ENCODE results near the gene CYP2E1.
"Not testable (repeated sequence)": the region's sequence is repeated elsewhere in the genome, so short reads cannot be mapped to it uniquely, and the experiment has no call there.

Gene CYP2E1

DNA sequence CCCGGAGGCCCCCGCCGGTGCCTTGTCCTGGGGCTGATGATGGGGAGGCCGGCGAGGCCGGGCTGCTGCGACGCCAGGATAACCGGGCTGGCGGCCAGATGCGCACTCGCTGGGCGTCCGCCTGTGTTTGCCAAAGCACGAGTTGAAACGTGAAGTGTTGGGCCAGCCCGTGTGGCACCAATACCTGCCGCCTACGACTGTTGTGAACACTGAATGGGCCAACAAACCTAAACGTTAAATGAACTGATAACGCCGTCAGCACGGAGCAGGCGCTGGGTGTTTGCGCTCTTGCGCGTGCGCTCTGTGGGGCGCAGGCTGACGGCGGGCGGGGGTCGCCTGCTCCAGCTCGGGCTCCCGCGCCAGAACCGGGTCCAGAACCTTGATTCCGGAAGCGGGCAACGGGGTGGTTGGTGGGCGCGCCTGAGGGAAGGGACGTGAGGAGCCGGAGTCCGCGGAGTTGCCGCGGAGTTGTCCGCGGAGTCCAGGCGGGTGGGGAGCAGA is 658 bp downstream of the CYP2E1 start:
- Histone ChIP-seq H3K4me3 (peak overlapping the region in 6 of 7 experiments; percentile 5 to 39 (median 32)), H3K27ac (peak overlapping the region in 12 of 21 experiments; percentile 10 to 77 (median 38))

DNA sequence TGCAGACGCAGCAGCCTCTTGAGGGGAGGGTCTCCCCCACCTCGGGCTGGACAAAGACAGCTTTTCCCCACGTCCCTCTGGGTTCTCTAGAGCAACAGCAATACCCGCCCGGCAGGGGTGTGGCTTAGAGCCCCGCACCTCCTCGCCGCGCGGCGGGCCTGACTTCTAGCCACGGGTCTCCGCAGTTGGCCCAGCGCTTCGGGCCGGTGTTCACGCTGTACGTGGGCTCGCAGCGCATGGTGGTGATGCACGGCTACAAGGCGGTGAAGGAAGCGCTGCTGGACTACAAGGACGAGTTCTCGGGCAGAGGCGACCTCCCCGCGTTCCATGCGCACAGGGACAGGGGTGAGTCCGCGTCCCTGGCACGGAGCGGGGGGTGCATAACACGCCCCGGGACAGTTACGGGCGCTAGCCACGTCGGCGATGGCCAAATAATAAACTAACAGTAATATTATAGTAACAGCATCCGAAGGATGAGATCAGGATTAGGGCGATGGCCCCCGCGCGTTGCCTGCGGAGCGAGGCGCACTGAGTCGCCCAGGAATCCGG is 1.2 kb downstream of the CYP2E1 start:
- peak overlapping the region; percentile 5 to 39 (median 30) for H3K4me3 ChIP-seq
- peak overlapping the region in 13 of 21 experiments; percentile 10 to 77 (median 29) for H3K27ac ChIP-seq

- H3K4me3 ChIP-seq: peak overlapping the region in 6 of 7 experiments; percentile 19 to 39 (median 32)
- H3K27ac ChIP-seq: peak overlapping the region in 3 of 21 experiments; percentile 23 to 77 (median 35)
Observed at GRCh38 chr10:133528845-133529575, 1.8 kb downstream of the CYP2E1 start.

- Histone ChIP-seq H3K27ac (peak overlapping the region in 1 of 21 experiments; percentile 23), H3K4me3 (peak overlapping the region in 3 of 7 experiments; percentile 22 to 39 (median 35))
Observed at GRCh38 chr10:133529576-133529946, 2.4 kb downstream of the CYP2E1 start.

GRCh38 chr10:133530506-133530905 is 3.3 kb downstream of the CYP2E1 start:
- Histone ChIP-seq H3K4me3 (no peak overlapping the region), H3K27ac (no peak overlapping the region)

DNA sequence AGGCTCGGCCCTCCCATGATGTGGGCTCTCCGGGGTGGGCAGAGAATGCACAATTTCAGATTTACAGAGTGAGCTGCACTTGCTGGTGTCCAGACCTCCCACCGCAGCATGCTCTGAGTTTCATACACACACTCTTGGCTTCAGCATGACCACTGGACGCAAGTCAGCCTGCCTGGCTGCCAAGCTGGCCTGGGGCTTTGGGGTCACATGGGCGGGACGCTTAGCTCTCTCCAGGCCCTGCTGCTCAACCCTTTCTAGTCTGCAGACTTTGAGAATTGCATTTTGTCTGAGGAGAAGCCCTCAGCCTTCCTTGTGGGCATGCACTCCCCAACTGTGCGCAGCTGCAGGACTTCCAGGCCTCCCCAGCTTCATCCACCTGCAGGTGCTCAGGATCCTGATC is 5.7 kb downstream of the CYP2E1 start:
- H3K27ac ChIP-seq: no peak overlapping the region
- no peak overlapping the region for H3K4me3 ChIP-seq

GRCh38 chr10:133534417-133534816 is 7.3 kb downstream of the CYP2E1 start:
- H3K4me3 ChIP-seq: no peak overlapping the region
- H3K27ac ChIP-seq: no peak overlapping the region

DNA sequence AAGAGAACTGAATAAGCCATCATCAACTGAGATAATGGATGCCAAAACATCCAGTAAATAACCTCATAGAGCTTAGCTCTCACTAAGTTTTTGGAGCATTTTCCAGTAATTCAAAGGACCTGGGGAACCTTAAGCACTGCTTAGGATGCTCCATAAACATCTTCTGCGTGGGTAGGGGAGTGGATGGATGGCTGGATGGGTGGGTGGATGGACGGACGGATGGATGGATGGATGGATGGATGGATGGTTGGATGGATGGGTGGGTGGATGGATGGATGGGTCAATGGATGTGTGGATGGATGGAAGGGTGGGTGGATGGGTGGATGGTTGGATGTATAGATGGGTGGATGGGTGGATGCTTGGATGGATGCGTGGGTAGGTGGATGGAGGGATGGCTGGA is 9.0 kb downstream of the CYP2E1 start:
- no peak overlapping the region for H3K4me3 ChIP-seq
- H3K27ac ChIP-seq: no peak overlapping the region

- Histone ChIP-seq H3K4me3 (no peak overlapping the region), H3K27ac (no peak overlapping the region)
Observed at GRCh38 chr10:133537546-133538545, 10.7 kb downstream of the CYP2E1 start.

DNA sequence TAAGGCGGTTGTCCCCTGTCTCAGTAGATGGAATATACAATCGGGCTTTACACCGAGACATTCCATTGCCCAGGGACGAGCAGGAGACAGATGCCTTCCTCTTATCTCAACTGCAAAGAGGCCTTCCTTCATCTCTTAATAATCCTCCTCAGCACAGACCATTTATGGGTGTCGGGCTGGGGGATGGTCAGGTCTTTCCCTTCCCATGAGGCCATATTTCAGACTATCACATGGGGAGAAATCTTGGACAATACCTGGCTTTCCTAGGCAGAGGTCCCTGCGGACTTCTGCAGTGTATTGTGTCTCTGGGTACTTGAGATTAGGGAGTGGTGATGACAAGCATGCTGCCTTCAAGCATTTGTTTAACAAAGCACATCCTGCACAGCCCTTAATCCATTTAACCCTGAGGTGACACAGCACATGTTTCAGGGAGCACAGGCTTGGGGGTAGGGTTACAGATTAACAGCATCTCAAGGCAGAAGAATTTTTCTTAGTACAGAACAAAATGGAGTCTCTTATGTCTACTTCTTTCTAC is 14.3 kb downstream of the CYP2E1 start:
- not testable (repeated sequence) for H3K27ac ChIP-seq, H3K4me3 ChIP-seq

DNA sequence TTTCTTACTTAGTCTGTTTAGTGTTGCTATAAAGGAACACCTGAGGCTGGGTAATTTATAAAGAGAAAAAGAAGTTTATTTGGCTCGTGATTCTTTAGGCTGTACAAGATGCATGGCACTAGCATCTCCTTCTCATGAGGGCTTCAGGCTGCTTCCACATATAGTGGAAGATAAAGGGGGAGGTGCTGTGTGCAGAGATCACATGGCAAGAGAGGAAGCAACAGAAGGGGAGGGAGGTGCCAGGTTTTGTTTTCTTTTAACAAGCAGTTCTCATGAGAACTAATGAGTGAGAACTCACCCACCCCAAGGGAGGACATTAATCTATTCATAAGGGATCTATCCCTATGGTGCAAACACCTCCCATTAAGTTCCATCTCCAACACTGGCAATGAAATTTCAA is 17.3 kb downstream of the CYP2E1 start:
- Histone ChIP-seq H3K4me3 (no peak overlapping the region), H3K27ac (no peak overlapping the region)

DNA sequence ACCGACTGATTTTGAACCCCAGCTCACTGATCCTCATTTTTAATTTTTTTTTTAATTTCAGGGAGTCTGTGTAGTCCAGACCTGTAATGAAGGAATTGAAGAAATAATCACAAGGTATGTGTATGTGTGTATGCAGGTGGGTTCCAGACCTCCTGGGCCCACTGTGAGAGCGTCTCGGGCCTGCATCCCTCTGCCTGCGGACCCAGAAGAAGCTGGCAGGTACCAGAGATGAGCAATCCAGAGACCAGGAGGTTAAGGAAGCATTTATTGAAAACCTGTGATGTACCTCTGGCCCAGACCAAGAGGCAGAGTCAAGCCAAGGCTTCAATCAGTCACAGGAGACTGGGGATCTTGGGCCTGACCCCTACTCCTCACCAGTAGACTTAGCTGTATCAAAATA is 27.4 kb downstream of the CYP2E1 start:
- no peak overlapping the region for H3K4me3 ChIP-seq
- no peak overlapping the region for H3K27ac ChIP-seq

GRCh38 chr10:133555521-133555920 is 28.4 kb downstream of the CYP2E1 start:
- no peak overlapping the region for H3K4me3 ChIP-seq
- H3K27ac ChIP-seq: no peak overlapping the region

- Histone ChIP-seq H3K27ac (no peak overlapping the region), H3K4me3 (no peak overlapping the region)
Observed at GRCh38 chr10:133557381-133557780, 30.2 kb downstream of the CYP2E1 start.

DNA sequence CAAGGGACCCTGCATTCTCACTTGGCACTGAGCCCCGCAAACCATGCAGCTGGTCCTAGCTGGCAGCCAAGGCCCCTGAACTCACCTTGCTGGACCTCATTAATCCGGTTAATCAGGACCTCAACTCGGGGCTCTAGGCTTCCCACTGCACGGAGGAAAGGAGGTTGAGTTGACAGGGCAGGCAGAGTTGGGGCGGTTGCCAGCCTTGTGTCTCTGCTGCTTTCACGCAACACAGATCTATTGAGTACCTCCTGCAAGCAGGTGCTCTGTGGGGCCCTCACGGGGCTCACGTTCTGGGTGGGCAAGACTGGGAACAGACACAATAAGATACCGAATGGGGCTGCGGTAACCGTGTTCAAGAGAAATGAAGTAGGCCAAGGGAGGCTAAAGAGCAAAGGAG is 32.1 kb downstream of the CYP2E1 start:
- Histone ChIP-seq H3K4me3 (no peak overlapping the region), H3K27ac (no peak overlapping the region)

- Histone ChIP-seq H3K27ac (no peak overlapping the region), H3K4me3 (peak overlapping the region in 2 of 7 experiments; percentile 18 to 21)
Observed at GRCh38 chr10:133564816-133565215, 37.7 kb downstream of the CYP2E1 start.

- Histone ChIP-seq H3K4me3 (peak within 1 kb of the TSS in 2 of 7 experiments; percentile 18 to 21), H3K27ac (no peak within 1 kb of the TSS)
Observed at GRCh38 chr10:133565441-133566294, 38.5 kb downstream of the CYP2E1 start, which contains the start of gene SYCE1. Gene SYCE1 (minus strand): TSS chr10:133565583. CDS start chr10:133565529, 54 bp downstream.

DNA sequence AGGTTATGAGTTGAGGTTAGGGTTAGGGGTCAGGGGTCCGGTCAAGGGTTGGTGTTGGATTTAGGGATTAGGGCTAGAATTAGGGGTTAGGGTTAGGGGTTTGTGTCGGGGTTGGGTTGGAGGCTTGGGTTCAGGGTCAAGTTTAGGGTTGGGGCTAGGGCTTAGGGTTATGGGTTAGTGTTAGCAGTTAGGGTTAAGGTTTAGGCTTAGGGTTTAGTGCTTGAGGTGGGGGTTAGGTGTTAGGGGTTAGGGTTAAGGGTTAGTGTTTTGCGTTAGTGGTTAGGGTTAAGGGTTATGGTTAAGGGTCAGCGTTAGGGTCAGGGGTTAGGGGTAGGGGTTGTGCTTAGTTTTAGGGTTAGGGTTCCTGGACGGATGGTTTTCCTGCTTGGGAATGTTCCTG is 40.0 kb downstream of the CYP2E1 start:
- no peak overlapping the region for H3K27ac ChIP-seq
- H3K4me3 ChIP-seq: no peak overlapping the region
